ENCODE data around the gene STARD9. TPM values are rescaled to one million over a fixed set of nuclear protein-coding genes. Genes with fewer than 3 reads are reported as not detected.

The STARD9 gene
- total RNA-seq, 1 donor from 2014 or later = 7.1 TPM

DNA sequence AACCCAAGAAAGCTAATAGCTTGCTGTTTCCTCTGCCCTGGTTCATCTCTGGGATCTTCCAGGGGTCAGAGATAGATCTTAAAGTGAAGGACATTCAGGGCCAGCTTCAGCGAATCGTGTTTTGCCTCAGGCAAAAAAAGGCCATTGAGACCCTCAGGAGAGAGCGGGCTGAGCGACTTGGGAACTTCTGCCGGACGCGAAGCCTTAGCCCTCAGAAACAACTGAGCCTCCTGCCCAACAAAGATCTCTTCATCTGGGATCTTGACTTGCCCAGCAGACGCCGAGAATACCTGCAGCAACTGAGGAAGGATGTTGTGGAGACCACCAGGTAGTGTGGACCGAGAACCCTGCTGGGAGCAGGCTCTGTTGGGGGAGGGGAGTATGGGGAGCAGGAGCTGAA, 119.0 kb downstream of the STARD9 start:
- no peak overlapping the region for H2AFZ ChIP-seq (ENCODE audit: low read depth, low read length)
- no peaks in the 10 kb centered on the region for H3K4me1 Mint-ChIP-seq (ENCODE audit: low read depth, unreplicated experiment)
- no peak overlapping the region for H3K4me3 ChIP-seq (ENCODE audit: insufficient read depth, low read depth, low read length)
- no peak overlapping the region for H3K27ac ChIP-seq (ENCODE audit: low read depth, low read length)
- H3K4me2 ChIP-seq (ENCODE audit: low read length) = no peak overlapping the region
- no peak overlapping the region for H3K4me3 Mint-ChIP-seq (ENCODE audit: unreplicated experiment)
- H3K27ac Mint-ChIP-seq (ENCODE audit: unreplicated experiment) = no peak overlapping the region
- H3K27me3 Mint-ChIP-seq (ENCODE audit: low read depth, unreplicated experiment) = no peaks in the 10 kb centered on the region
- no peaks in the 10 kb centered on the region for H3K36me3 ChIP-seq (ENCODE audit: insufficient read depth, low read length)
- DNase-seq (ENCODE audit: low read depth) (no peak), FAIRE-seq (no peak)
- no peaks in the 10 kb centered on the region for H4K20me1 ChIP-seq (ENCODE audit: insufficient read depth, low read length)
- H3K9me3 ChIP-seq (ENCODE audit: insufficient read depth, low read depth, low read length) = no peaks in the 10 kb centered on the region
- no peaks in the 10 kb centered on the region for H3K79me2 ChIP-seq (ENCODE audit: insufficient read depth, low read length)
- no peaks in the 10 kb centered on the region for H3K27me3 ChIP-seq (ENCODE audit: insufficient read depth, low read length)
- peaks cover 23% of the 10 kb centered on the region for H3K36me3 Mint-ChIP-seq (ENCODE audit: low read depth, unreplicated experiment)
- no peaks in the 10 kb centered on the region for H3K9me3 Mint-ChIP-seq (ENCODE audit: unreplicated experiment)
- no peak for TF ChIP-seq CTCF (IDR thresholded peaks at IDR 0.05; ENCODE audit: insufficient read depth, low read depth, low read length)
- TF ChIP-seq EZH2 (IDR thresholded peaks at IDR 0.05; ENCODE audit: insufficient read depth, low read length) = no peak
- H3K9ac ChIP-seq (ENCODE audit: low read length) = no peak overlapping the region
- no peaks in the 10 kb centered on the region for H3K4me1 ChIP-seq (ENCODE audit: insufficient read depth, low read length)

- H3K4me1 Mint-ChIP-seq (ENCODE audit: low read depth, unreplicated experiment) = no peaks in the 10 kb centered on the region
- H3K9me3 Mint-ChIP-seq (ENCODE audit: unreplicated experiment) = no peaks in the 10 kb centered on the region
Measured at GRCh38 chr15:42695527-42696071, 120.2 kb downstream of the STARD9 start.

More at GRCh38 chr15:42695527-42696071, 120.2 kb downstream of the STARD9 start:
- Histone ChIP-seq H3K9me3 (ENCODE audit: insufficient read depth, low read depth, low read length) (no peaks in the 10 kb centered on the region), H3K4me3 (ENCODE audit: insufficient read depth, low read depth, low read length) (no peak overlapping the region), H3K36me3 (ENCODE audit: insufficient read depth, low read length) (no peaks in the 10 kb centered on the region), H2AFZ (ENCODE audit: low read depth, low read length) (no peak overlapping the region), H4K20me1 (ENCODE audit: insufficient read depth, low read length) (no peaks in the 10 kb centered on the region), H3K27me3 (ENCODE audit: insufficient read depth, low read length) (no peaks in the 10 kb centered on the region), H3K4me2 (ENCODE audit: low read length) (no peak overlapping the region), H3K9ac (ENCODE audit: low read length) (no peak overlapping the region), H3K4me1 (ENCODE audit: insufficient read depth, low read length) (no peaks in the 10 kb centered on the region), H3K27ac (ENCODE audit: low read depth, low read length) (no peak overlapping the region), H3K79me2 (ENCODE audit: insufficient read depth, low read length) (no peaks in the 10 kb centered on the region)
- no peak for TF ChIP-seq CTCF (IDR thresholded peaks at IDR 0.05; ENCODE audit: insufficient read depth, low read depth, low read length)
- no peak for TF ChIP-seq EZH2 (IDR thresholded peaks at IDR 0.05; ENCODE audit: insufficient read depth, low read length)
- H3K36me3 Mint-ChIP-seq (ENCODE audit: low read depth, unreplicated experiment) = peaks cover 25% of the 10 kb centered on the region
- FAIRE-seq = no peak
- H3K4me3 Mint-ChIP-seq (ENCODE audit: unreplicated experiment) = no peak overlapping the region
- DNase-seq (ENCODE audit: low read depth) = no peak
- H3K27me3 Mint-ChIP-seq (ENCODE audit: low read depth, unreplicated experiment) = no peaks in the 10 kb centered on the region
- no peak overlapping the region for H3K27ac Mint-ChIP-seq (ENCODE audit: unreplicated experiment)
